GM23248 (cell line): ENCODE data around the gene HSPA4L. TPM values are rescaled to one million over a fixed set of nuclear protein-coding genes. Genes with fewer than 3 reads are reported as not detected.

Experiments
- DNase-seq: peaks from one replicate; pipeline ENCODE4 v3.0.0-alpha.2; 2015
- H2AFZ ChIP-seq: fragments of 200-600 bp; sonication (generic); 2 replicates; pipeline ENCODE4 v1.6.1; 2016; ENCODE audit warnings: antibody characterized with exemption
- H3F3A ChIP-seq: fragments of 200-600 bp; sonication (generic); 2 replicates; pipeline ENCODE4 v1.6.1; 2016; ENCODE audit warnings: mild to moderate bottlenecking, antibody characterized with exemption, mixed run types; ENCODE audit not compliant: insufficient read depth
- H3K27ac ChIP-seq: fragments of 200-600 bp; sonication (generic); 2 replicates; pipeline ENCODE4 v1.5.1; 2016; ENCODE audit warnings: mild to moderate bottlenecking
- H3K27me3 ChIP-seq: fragments of 200-600 bp; sonication (generic); replicated peaks from 2 replicates; pipeline ENCODE4 v1.6.1; 2016; ENCODE audit warnings: mild to moderate bottlenecking; ENCODE audit not compliant: insufficient read depth
- H3K36me3 ChIP-seq: fragments of 200-600 bp; sonication (generic); 2 replicates; pipeline ENCODE4 v1.6.1; 2016; ENCODE audit warnings: low read depth, mild to moderate bottlenecking
- H3K4me1 ChIP-seq: fragments of 200-600 bp; sonication (generic); 2 replicates; pipeline ENCODE4 v1.6.1; 2016; ENCODE audit warnings: mild to moderate bottlenecking; ENCODE audit not compliant: insufficient read depth
- H3K4me2 ChIP-seq: fragments of 200-600 bp; sonication (generic); one replicate; pipeline ENCODE4 v1.6.1; 2016; ENCODE audit warnings: mild to moderate bottlenecking; ENCODE audit not compliant: unreplicated experiment
- H3K4me3 ChIP-seq: fragments of 200-600 bp; sonication (generic); 2 replicates; pipeline ENCODE4 v1.5.1; 2016; ENCODE audit warnings: mild to moderate bottlenecking
- H3K79me2 ChIP-seq: fragments of 200-600 bp; sonication (generic); 2 replicates; pipeline ENCODE4 v1.6.1; 2016; ENCODE audit warnings: mild to moderate bottlenecking; ENCODE audit not compliant: insufficient read depth
- H3K9ac ChIP-seq: fragments of 200-600 bp; sonication (generic); 2 replicates; pipeline ENCODE4 v1.6.1; 2016; ENCODE audit warnings: mild to moderate bottlenecking
- H3K9me2 ChIP-seq: fragments of 200-600 bp; sonication (generic); 2 replicates; pipeline ENCODE4 v1.6.1; 2016; ENCODE audit warnings: mixed run types, mild to moderate bottlenecking, moderate library complexity; ENCODE audit not compliant: insufficient read depth
- H3K9me3 ChIP-seq: fragments of 200-600 bp; sonication (generic); one replicate; pipeline ENCODE4 v1.6.1; 2017; ENCODE audit warnings: low read depth
- H4K20me1 ChIP-seq: fragments of 200-600 bp; sonication (generic); 2 replicates; pipeline ENCODE4 v1.6.0; 2016; ENCODE audit not compliant: insufficient read depth
- EZH2 ChIP-seq: fragments of 200-600 bp; sonication (generic); IDR thresholded peaks from 2 replicates; pipeline ENCODE4 v1.6.1; 2018; ENCODE audit warnings: antibody characterized with exemption, mild to moderate bottlenecking; ENCODE audit not compliant: insufficient read depth, poor library complexity, severe bottlenecking
- EZH2phosphoT487 ChIP-seq: fragments of 200-600 bp; sonication (generic); IDR thresholded peaks from 2 replicates; pipeline ENCODE4 v1.6.1; 2018; ENCODE audit warnings: antibody characterized with exemption, moderate library complexity, mild to moderate bottlenecking, low read depth; ENCODE audit not compliant: insufficient read depth
- WGBS, 2 experiments: methylation state at CpG; one replicate each; pipeline ENCODE4 v1.1.6; 2015 to 2017; ENCODE audit warnings: low lambda C conversion rate in 2 of 2, low coverage in 1 of 2; ENCODE audit errors: missing lambda C conversion rate in 2 of 2; 5-methylcytosine and 5-hydroxymethylcytosine counted together
- in situ Hi-C: fragments of 300-500 bp; cut with MboI; formaldehyde crosslinking; loops from 2 replicates; pipeline ENCODE4 v1.15.0; 2020
- polyA plus RNA-seq: library from polyadenylated mRNA; unstranded; fragments of >200 nt; fragmentation: Nextera tagmentation; extraction: Ambion mirVana; gene quantifications from 2 replicates; pipeline ENCODE4 v1.2.1, GENCODE V29; 2016
- total RNA-seq: library from RNA; depleted of rRNA; stranded (reverse); fragments of >200 nt; shearing (Covaris generic); gene quantifications from 2 replicates; pipeline ENCODE4 v1.2.3, GENCODE V29; 2014; rRNA removed

The HSPA4L gene
- total and polyA plus RNA-seq, 2 experiments from 2014 or later, result 1.3 to 2.2 TPM

- Histone ChIP-seq H3K36me3 (no peaks in the 10 kb centered on the region), H3K9me3 (no peaks in the 10 kb centered on the region), H3K79me2 (peaks cover 28% of the 10 kb centered on the region), H3F3A (no peaks in the 10 kb centered on the region), H3K9ac (peak within 1 kb of the TSS; percentile 82), H3K4me1 (0 out of 2 replicates have a peak, but pooled peaks cover 3% of the 10 kb centered on the region), H3K9me2 (no peaks in the 10 kb centered on the region), H2AFZ (peak within 1 kb of the TSS; percentile 94), H3K27ac (peak within 1 kb of the TSS; percentile 60), H3K27me3 (no peaks in the 10 kb centered on the region), H3K4me3 (peak within 1 kb of the TSS; percentile 79), H4K20me1 (no peaks in the 10 kb centered on the region), H3K4me2 (peak within 1 kb of the TSS; percentile 91)
- in situ Hi-C loops, result no loop called here
- 2 to 3% methylated on average over 52 to 63 of the region's 70 CpGs for WGBS, 2 experiments
- peak; percentile 99 for DNase-seq
- TF ChIP-seq EZH2phosphoT487, result no peak
- TF ChIP-seq EZH2, result no peak
Observed at GRCh38 chr4:127880763-127881562, 98.8 kb downstream of the HSPA4L start, which contains the start of gene PLK4. TSS of gene PLK4 (plus strand) at chr4:127880893. CDS start at chr4:127881135, 242 bp downstream.

- Histone ChIP-seq H4K20me1 (no peaks in the 10 kb centered on the region), H3F3A (no peaks in the 10 kb centered on the region), H3K36me3 (no peaks in the 10 kb centered on the region), H3K4me2 (peak overlapping the region; percentile 91), H3K9me3 (no peaks in the 10 kb centered on the region), H3K79me2 (peaks cover 28% of the 10 kb centered on the region), H3K27me3 (no peaks in the 10 kb centered on the region), H3K4me3 (peak overlapping the region; percentile 79), H3K9ac (peak overlapping the region; percentile 82), H3K9me2 (no peaks in the 10 kb centered on the region), H3K27ac (no peak overlapping the region), H2AFZ (peak overlapping the region; percentile 94), H3K4me1 (0 out of 2 replicates have a peak, but pooled peaks cover 3% of the 10 kb centered on the region)
- in situ Hi-C loops, result no loop called here
- 0 to 3% methylated on average over 7 of the region's 7 CpGs for WGBS, 2 experiments
- TF ChIP-seq EZH2phosphoT487 (no peak), EZH2 (no peak)
- no peak for DNase-seq
Observed at GRCh38 chr4:127881563-127881864, 99.4 kb downstream of the HSPA4L start.

DNA sequence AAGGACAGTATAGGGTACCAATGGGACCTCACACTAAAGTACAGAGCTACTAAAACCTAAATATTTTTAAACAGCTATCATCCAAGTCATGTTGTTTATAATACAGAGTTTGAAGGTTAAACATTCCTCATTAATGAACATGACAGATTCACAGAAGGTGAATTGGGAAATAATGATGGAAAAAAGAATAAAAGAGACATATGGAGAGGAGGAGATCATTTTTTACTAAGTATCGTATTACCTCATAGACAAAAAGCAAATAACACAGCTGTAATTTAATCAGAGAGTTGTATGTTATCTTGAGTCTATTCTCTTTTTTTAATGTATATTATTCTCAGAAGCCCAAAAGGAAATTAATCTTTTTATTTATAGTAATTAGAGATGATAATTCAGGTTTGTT lies 106.4 kb downstream of the HSPA4L start:
- H3K36me3 ChIP-seq, result no peaks in the 10 kb centered on the region; the same call in 1 of the 2 replicates
- in situ Hi-C loops, result no loop called here
- no peak overlapping the region for H3K4me3 ChIP-seq
- no peaks in the 10 kb centered on the region for H3K79me2 ChIP-seq
- no peaks in the 10 kb centered on the region for H3K9me3 ChIP-seq
- H3K4me1 ChIP-seq, result peaks cover 7% of the 10 kb centered on the region; the same call in 1 of the 2 replicates
- WGBS, 2 experiments, result 98 to 100% methylated on average over 1 of the region's 1 CpG
- H3F3A ChIP-seq, result no peaks in the 10 kb centered on the region; the same call in 1 of the 2 replicates
- no peak overlapping the region for H3K4me2 ChIP-seq
- H3K9me2 ChIP-seq, result no peaks in the 10 kb centered on the region
- no peaks in the 10 kb centered on the region for H3K27me3 ChIP-seq
- H3K27ac ChIP-seq, result no peak overlapping the region
- H3K9ac ChIP-seq, result no peak overlapping the region
- no peaks in the 10 kb centered on the region for H4K20me1 ChIP-seq
- no peak for TF ChIP-seq EZH2phosphoT487
- TF ChIP-seq EZH2, result no peak
- H2AFZ ChIP-seq, result peak overlapping the region; percentile 61; the same call in 1 of the 2 replicates
- DNase-seq, result no peak

DNA sequence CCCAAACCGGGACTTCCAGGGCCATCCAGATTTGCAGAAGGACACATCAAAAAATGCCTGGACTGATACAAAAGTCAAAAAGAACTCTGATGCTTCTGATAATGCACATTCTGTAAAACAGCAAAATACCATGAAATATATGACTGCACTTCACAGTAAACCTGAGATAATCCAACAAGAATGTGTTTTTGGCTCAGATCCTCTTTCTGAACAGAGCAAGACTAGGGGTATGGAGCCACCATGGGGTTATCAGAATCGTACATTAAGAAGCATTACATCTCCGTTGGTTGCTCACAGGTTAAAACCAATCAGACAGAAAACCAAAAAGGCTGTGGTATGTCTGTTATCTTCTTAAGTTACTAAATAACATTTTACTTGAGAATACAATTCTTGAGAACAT lies 107.8 kb downstream of the HSPA4L start:
- no peak for TF ChIP-seq EZH2phosphoT487
- TF ChIP-seq EZH2, result no peak
- H3K4me3 ChIP-seq, result no peak overlapping the region
- peak overlapping the region; percentile 61 for H2AFZ ChIP-seq
- no peaks in the 10 kb centered on the region for H4K20me1 ChIP-seq
- in situ Hi-C loops, result no loop called here
- H3K27ac ChIP-seq, result no peak overlapping the region
- no peaks in the 10 kb centered on the region; the same call in 1 of the 2 replicates for H3F3A ChIP-seq
- H3K4me2 ChIP-seq, result no peak overlapping the region
- no peak for DNase-seq
- H3K27me3 ChIP-seq, result no peaks in the 10 kb centered on the region
- H3K79me2 ChIP-seq, result no peaks in the 10 kb centered on the region
- H3K9me3 ChIP-seq, result no peaks in the 10 kb centered on the region
- peaks cover 7% of the 10 kb centered on the region; the same call in 1 of the 2 replicates for H3K4me1 ChIP-seq
- H3K9ac ChIP-seq, result no peak overlapping the region
- no peaks in the 10 kb centered on the region; the same call in 1 of the 2 replicates for H3K36me3 ChIP-seq
- H3K9me2 ChIP-seq, result no peaks in the 10 kb centered on the region
- 68 to 77% methylated on average over 3 of the region's 3 CpGs for WGBS, 2 experiments

Other genes starting within 250 kb of the HSPA4L start
- gene INTU, start 149.4 kb upstream of the HSPA4L start, total RNA-seq, result 4.4 and 5.2 TPM in 2 replicates
- 1.6 and 2.3 TPM in 2 replicates for gene INTU, start 149.4 kb upstream of the HSPA4L start, polyA plus RNA-seq
- not detected in 2 replicates for gene SLC25A31, start 51.9 kb upstream of the HSPA4L start, total RNA-seq
- gene SLC25A31, start 51.9 kb upstream of the HSPA4L start, polyA plus RNA-seq, result not detected in 2 replicates
- 6.7 and 8.5 TPM in 2 replicates for gene PLK4, start 98.6 kb downstream of the HSPA4L start, total RNA-seq
- gene PLK4, start 98.6 kb downstream of the HSPA4L start, polyA plus RNA-seq, result 4.0 and 4.4 TPM in 2 replicates
- 20.9 and 21.8 TPM in 2 replicates for gene MFSD8, start 182.9 kb downstream of the HSPA4L start, total RNA-seq
- gene MFSD8, start 182.9 kb downstream of the HSPA4L start, polyA plus RNA-seq, result 13.7 and 14.2 TPM in 2 replicates
- 3.4 and 3.5 TPM in 2 replicates for gene ABHD18, start 183.1 kb downstream of the HSPA4L start, total RNA-seq
- gene ABHD18, start 183.1 kb downstream of the HSPA4L start, polyA plus RNA-seq, result 3.5 and 4.1 TPM in 2 replicates